ENCODE results near the gene ITGAL.
"Not testable (repeated sequence)": the region's sequence is repeated elsewhere in the genome, so short reads cannot be mapped to it uniquely, and the experiment has no call there.

Gene ITGAL
- 518 to 722 reads per million in 2 donors for total RNA-seq

GRCh38 chr16:30472328-30472942 lies at the start of gene ITGAL:
ITGAL (plus strand) TSS chr16:30472742; CDS start chr16:30472838, 96 bp downstream.
- DNase-seq: peak; percentile 71

GRCh38 chr16:30428055-30428454 lies 44.5 kb upstream of the ITGAL start:
- DNase-seq: no peak

- no peak for DNase-seq
Observed at GRCh38 chr16:30429418-30429677, 43.2 kb upstream of the ITGAL start.

GRCh38 chr16:30429678-30430427 lies 42.7 kb upstream of the ITGAL start, which contains the start of gene DCTPP1:
DCTPP1 (minus strand) TSS chr16:30430030; CDS start chr16:30429980, 50 bp downstream.
- peak; percentile 90 for DNase-seq

- no peak for DNase-seq
Observed at GRCh38 chr16:30430428-30430970, 42.0 kb upstream of the ITGAL start.

GRCh38 chr16:30434852-30435251 lies 37.7 kb upstream of the ITGAL start:
- DNase-seq: no peak

- no peak for DNase-seq
Observed at GRCh38 chr16:30437511-30438046, 35.0 kb upstream of the ITGAL start.

GRCh38 chr16:30438835-30439234 lies 33.7 kb upstream of the ITGAL start:
- no peak for DNase-seq

GRCh38 chr16:30439720-30440348 lies 32.7 kb upstream of the ITGAL start:
- DNase-seq: no peak

GRCh38 chr16:30443631-30444030 lies 28.9 kb upstream of the ITGAL start:
- no peak for DNase-seq

- no peak for DNase-seq
Observed at GRCh38 chr16:30444231-30445148, 28.1 kb upstream of the ITGAL start.

GRCh38 chr16:30445149-30445407 lies 27.5 kb upstream of the ITGAL start:
- DNase-seq: no peak

- peak; percentile 94 for DNase-seq
Observed at GRCh38 chr16:30445408-30446202, 26.9 kb upstream of the ITGAL start, which contains the start of gene SEPHS2. SEPHS2 (minus strand) TSS chr16:30445874; CDS start chr16:30445727, 147 bp downstream.

- DNase-seq: no peak
Observed at GRCh38 chr16:30446203-30446595, 26.3 kb upstream of the ITGAL start.

- DNase-seq: no peak
Observed at GRCh38 chr16:30447512-30448226, 24.9 kb upstream of the ITGAL start.

GRCh38 chr16:30449116-30449435 lies 23.5 kb upstream of the ITGAL start:
- DNase-seq: no peak

GRCh38 chr16:30452709-30453580 lies 19.6 kb upstream of the ITGAL start:
- DNase-seq: not testable (repeated sequence)

- no peak for DNase-seq
Observed at GRCh38 chr16:30456302-30456701, 16.2 kb upstream of the ITGAL start.

- no peak for DNase-seq
Observed at GRCh38 chr16:30457256-30457655, 15.3 kb upstream of the ITGAL start.
